GM18951 (cell line): ENCODE data around the gene USP35.

Experiments
- POLR2A ChIP-seq: IDR thresholded peaks from 4 replicates; pipeline ENCODE4 v1.6.1; 2011; ENCODE audit warnings: mild to moderate bottlenecking; ENCODE audit not compliant: insufficient read length, insufficient read depth; ENCODE audit errors: extremely low read depth
- in situ Hi-C: fragments of 300-500 bp; cut with MboI; formaldehyde crosslinking; loops from one replicate; pipeline ENCODE4 v1.12.0; 2022; ENCODE audit warnings: low sequenced_read_pairs, mixed read lengths, inconsistent platforms; ENCODE audit not compliant: unreplicated experiment

Gene USP35

DNA sequence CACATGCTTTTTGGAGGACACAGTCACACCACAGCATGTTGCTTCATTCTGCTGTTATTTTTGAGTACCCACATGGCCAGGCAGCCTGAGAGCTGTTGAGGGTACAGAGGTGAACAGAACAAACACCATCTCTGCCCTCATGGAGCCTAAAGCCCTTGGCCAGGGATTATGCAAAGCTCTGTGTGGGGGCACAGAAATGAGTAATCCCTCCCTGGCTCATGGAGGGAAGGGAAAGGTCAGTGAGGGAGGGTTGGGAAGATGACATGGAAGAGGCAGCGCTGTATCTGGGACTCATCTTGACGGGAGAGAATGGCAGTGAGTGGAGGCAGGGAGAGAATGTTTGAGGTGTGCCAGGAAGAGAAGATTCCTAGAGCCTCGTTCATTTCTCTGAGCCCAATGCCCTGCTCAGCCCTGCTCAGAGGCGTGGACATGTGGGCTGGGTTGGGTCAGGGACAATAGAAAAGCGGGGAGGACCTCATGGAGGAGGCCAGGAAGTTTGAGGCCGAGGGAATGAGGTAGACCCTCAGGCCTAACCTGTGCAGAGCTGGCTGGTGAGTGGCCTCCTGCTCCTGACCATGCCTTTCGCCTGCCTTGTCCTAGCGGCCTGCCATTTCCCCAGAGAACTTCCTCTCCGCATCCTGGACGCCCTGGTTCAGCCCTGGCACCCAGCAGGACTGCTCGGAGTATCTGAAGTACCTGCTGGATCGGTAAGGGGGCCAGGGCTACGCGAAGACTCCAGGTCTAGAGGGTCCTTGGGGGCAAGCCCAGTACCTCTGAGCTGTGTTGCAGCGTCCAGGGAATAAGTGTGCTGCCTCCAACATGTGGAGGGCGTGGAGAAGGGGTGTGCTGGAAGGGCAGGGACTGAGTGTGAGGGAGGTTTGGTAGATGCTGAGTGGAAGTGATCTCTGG is 19.8 kb downstream of the USP35 start:
- TF ChIP-seq POLR2A = no peak
- in situ Hi-C loops = no loop called here

- in situ Hi-C loops = no loop called here
- TF ChIP-seq POLR2A = no peak
Measured at GRCh38 chr11:78209478-78209877, 20.8 kb downstream of the USP35 start.

DNA sequence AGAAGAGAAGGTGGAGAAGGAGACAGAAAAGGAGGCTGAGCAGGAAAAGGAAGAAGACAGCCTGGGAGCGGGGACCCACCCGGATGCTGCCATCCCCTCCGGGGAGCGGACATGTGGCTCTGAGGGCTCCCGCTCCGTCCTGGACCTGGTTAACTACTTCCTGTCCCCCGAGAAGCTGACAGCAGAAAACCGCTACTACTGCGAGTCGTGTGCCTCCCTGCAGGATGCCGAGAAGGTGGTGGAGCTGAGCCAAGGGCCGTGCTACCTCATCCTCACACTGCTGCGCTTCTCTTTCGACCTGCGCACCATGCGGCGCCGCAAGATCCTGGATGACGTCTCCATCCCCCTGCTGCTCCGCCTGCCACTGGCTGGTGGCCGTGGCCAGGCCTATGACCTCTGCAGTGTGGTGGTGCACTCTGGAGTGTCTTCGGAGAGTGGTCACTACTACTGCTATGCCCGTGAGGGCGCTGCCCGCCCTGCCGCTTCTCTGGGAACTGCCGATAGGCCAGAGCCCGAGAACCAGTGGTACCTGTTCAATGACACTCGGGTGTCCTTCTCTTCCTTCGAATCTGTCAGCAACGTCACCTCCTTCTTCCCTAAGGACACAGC is 21.4 kb downstream of the USP35 start:
- in situ Hi-C loops = no loop called here
- TF ChIP-seq POLR2A = no peak

- TF ChIP-seq POLR2A = no peak
- in situ Hi-C loops = no loop called here
Measured at GRCh38 chr11:78211565-78211964, 22.8 kb downstream of the USP35 start.

DNA sequence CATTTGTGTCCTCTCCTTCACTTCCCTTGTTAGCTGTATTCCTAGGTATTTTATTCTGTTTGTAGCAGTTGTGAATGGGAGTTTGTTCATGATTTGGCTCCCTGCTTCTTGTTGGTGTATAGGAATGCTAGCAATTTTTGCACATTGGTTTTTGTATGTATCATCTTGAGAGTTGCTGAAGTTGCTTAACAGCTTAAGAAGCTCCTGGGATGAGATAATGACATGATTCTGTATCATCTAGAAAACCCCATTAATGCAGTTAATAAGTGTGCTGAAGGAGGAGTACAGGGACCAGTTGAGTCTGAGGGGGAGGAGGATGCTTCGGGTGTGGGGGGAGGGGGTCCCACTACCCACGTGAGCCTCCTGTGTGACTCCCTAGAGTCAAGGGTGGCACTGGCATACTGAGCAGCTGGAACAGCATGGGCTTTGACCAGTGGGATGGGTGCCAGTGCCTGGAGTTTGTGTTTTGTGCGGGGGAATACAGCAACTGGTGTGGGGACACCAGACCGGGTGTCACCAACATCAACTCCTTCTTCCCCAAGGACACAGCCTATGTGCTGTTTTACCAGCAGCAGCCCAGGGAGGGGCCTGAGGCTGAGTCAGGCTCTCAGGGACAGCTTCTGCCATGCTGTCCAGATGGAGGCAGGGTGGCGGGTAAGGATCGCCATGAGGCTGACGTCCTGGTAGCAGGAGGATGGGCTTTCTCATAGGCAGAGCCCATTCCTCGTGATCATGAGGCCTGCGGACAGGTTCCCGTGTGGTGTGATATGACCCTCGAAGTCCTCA is 24.1 kb downstream of the USP35 start:
- TF ChIP-seq POLR2A = no peak
- in situ Hi-C loops = no loop called here

GRCh38 chr11:78213526-78214330 is 25.0 kb downstream of the USP35 start:
- in situ Hi-C loops = no loop called here
- no peak for TF ChIP-seq POLR2A

DNA sequence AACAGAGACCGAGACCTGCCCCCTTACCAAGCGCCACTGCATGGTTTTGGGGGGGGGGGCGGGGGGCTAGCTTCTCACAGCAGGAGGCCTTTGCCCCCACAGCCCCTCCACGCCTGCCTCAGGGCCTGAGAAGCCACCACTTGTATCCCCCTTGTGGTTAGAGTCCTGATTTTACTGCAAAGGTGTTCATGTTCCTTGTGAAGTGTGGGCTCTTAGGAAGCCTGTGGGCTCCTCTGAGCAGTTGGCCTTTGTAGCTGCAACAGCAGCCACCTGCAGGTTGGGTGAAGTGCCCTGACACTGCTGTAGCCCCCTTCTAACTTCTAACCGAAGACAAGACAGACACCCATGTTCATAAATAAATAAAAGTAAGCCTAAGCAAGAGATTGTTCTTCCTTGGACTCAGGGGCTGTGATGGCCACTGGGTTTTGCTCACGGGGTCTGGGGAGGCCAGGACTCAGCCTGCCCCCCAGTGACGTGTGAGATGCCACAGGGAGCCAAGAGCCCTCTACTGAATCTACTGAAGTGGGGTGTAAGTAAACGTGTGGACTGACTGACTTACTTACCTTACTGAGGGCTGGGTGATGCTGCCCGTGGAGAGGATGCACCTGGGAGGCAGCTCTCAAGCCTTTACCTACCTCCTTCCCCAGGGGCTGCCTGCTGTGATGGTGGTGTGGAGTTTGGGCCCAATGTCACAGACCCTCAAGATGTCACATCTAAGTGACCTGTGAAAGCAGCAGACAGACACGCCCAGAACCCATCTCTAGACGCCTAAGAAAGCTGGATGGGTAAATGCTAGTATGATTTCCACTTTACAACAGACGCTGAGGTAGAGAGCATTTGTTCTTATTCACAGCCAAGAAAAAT is 25.8 kb downstream of the USP35 start:
- TF ChIP-seq POLR2A = no peak
- in situ Hi-C loops = no loop called here

DNA sequence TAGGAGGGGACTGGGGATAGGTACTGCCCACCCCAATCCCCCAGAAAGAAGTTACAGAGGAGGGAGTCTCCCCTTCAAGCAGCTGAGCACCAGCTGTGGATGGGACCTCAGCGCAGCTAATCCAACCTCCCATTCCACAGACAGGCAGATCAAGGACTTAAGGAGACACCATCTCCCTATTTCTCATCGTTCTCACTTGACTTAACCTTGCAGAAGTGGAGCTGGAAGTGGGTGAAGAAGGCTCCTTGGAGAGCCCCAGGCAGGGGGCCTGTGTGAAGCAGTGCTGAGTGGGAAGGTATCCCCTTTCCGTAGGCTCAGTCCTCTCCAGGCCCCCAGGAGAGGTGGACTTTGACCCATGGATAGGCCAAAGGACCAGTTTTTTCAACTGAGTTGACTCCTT is 27.3 kb downstream of the USP35 start:
- TF ChIP-seq POLR2A = no peak
- in situ Hi-C loops = no loop called here

DNA sequence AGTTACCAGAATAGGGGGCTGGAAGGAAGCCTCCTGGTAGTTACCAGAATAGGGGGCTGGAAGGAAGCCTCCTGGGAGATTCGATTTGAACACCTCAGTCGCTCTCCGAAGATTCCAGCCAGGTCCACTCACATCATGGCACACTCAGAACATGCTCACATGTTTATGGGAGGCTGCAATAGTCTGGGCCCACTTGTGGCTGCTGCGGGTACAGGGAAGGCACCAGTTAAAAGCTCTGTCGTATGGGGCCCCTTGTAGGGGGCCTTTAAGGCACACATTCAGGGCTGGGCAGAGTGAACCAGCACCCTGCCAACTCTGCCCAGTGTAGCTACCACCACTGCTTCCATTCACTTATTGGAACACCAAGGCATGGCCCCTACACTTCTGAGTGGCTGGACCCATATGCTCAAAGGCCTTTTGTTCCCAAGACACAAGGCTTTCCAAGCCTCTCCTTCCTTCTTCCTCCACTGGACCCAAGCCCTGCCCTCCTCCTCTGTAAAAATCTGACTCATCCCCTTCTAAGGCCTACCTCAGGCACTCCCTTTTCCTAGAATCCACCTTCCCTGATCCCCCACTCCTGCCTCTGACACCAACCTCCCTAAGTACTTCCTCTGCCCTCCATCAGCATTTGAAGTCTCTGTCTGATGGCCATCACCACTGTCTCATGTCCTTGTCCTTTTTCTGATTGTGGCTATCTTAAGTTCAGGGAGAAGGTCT is 28.0 kb downstream of the USP35 start:
- in situ Hi-C loops = no loop called here
- no peak for TF ChIP-seq POLR2A

- in situ Hi-C loops = no loop called here
- no peak for TF ChIP-seq POLR2A
Measured at GRCh38 chr11:78217650-78218541, 29.2 kb downstream of the USP35 start.
